Right renal pelvis (tissue), 4 donors: ENCODE measurements around the gene ZNF670. TPM values are rescaled to one million over a fixed set of nuclear protein-coding genes. Genes with fewer than 3 reads are reported as not detected.
"Not testable (repeated sequence)": the region's sequence is repeated elsewhere in the genome, so short reads cannot be mapped to it uniquely, and the experiment has no call there.

Experiments
- DNase-seq, 4 donors: peaks; one replicate each; pipeline ENCODE4 v3.0.0-alpha.2; 2013; ENCODE audit warnings: low read depth in 4 of 4, low spot score in 3 of 4, missing footprints in 1 of 4
- polyA plus RNA-seq, 4 donors: library from polyadenylated mRNA; unstranded; fragments of 120-200 nt; gene quantifications; one replicate each; pipeline ENCODE4 v1.2.1, GENCODE V29; 2013; ENCODE audit not compliant: insufficient read length in 4 of 4

Gene ZNF670
- 10 to 100 TPM in 2 of 4 donors, 1 to 10 TPM in 2; 7.7 to 10.4 (median 9.8) TPM for polyA plus RNA-seq

DNA sequence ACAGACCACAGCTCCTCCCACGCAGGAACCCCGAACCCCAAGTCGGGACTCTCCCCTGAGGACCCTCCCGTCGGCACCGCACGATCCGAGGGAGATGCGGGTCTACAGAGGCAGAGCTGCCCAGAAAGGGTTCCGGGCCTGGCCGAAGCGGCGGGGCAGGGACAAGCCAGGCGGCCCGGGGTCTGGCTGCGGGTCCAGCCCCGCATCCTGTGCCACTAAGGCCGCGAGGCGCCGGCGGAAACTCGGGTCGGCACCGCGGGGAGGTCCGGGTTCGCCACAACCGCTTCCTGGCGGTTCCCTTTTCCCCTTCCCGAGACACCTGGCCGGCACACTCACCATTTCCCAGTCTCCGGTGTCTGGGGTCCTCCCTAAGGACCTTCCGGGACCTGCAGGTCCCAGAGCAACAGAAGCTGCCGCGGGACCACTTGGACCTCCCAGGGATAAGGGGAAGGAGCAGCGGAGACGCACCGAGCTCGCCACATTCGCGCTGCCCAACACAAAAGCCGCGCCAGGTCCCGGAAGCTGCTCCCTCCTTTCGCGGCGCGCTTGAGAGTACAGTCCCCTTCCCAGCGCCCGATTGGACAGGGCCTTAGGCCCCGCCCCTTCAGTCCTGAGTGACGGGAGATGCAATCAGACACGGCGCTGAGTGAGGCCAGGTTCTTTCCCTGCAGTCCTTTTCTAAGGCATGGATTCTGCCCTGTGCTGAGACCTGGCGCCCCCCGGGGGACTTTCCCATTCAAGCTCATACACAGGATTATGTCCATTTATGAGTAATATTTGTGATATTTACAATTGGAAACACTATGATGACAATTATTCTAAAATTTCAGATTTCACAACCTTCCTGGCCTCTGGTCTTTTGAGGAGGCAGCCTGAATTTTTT is at the start of gene ZNF670:
TSS of gene ZNF670 (minus strand) at position 554 of the 883 bp plus-strand sequence. CDS start at position 339, 215 bp downstream.
- peak; percentile 83 to 94 (median 90) for DNase-seq

DNA sequence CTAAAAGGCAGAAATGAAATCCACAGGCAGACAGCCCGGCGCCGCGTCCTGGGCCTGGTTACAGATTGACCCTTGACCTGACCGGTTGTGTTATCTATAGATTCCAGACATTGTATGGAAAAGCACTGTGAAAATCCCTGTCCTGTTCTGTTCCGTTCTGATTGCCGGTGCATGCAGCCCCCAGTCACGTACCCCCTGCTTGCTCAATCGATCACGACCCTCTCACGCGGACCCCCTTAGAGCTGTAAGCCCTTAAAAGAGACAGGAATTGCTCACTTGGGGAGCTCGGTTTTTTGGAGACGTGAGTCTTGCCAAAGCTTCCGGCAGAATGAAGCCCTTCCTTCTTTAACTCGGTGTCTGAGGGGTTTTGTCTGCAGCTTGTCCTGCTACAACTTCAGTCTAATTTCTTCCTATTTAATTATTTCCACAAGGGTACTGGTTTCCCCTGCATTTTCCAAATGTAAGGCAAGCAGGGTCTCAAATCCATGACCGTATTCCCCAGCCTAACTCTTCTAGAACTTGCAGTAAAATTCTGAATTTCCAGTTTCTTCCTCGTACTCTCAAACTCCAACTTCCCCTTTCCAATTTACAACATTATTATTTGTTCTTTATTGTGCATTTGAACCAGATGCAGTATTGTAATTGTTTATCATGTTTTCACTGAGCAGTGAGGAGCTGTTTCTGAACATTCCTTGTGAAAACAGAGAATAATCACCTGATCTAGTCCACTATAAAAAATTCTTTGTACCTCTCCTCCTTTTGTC is 49.1 kb upstream of the ZNF670 start:
- not testable (repeated sequence) for DNase-seq

DNA sequence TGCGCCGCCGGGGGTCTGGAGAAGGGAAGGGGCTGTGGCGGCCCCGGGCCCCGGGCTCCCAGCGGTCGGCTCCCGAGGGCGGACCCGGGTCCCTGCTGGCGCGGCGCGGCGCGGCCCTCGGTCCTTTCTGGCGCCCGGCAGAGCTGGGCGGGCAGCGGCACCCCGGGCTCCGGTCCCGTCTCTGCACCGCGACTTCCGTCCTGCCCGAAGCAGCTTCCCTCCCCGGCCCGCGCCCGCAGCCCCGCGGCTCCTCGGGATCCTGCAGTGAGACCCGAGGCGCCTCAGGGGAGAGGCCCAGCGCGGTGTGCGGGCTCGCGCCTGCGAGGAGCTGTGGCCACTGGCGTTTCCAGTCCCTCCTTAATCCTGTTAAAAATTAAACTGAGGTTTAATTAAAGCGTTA is 48.0 kb upstream of the ZNF670 start:
- DNase-seq = not testable (repeated sequence)

DNA sequence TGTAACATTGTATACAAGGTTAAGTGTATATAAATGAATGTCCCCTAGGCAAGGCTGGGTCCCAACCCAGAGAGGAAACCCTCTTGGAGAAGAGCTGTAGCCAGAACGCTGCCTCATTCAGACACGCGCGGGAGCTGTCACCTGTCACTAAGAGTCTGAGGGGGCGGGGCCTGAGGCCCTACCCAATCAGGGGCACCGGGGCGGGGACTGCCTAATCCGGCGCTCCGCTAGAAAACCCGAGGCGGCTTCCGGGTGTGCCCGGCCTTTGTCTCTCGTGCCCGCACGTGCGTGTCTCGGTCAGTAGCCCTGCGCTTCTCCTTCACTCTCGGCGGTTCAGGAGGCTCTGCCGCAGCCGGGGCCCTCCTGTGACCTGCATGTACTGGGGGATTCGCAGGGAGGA is 47.6 kb upstream of the ZNF670 start:
- not testable (repeated sequence) for DNase-seq

DNA sequence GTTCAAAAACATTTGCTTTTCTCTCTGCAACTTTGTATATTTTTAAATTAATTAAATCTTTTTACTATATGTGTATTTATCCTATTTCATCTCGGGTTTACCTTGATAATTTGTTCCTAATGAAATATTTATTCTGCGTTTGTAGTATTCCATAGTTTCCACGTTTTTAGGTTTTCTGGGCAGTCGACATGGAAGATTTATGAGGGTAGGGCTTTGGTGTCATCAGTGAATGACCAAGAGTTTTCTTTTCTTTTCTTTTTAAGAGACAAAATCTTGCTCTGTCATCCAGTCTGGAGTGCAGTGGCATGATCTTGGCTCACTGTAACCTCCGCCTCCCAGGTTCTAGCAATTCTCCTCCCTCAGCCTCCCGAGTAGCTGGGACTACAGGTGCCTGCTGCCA is 42.8 kb upstream of the ZNF670 start:
- DNase-seq = no peak

DNA sequence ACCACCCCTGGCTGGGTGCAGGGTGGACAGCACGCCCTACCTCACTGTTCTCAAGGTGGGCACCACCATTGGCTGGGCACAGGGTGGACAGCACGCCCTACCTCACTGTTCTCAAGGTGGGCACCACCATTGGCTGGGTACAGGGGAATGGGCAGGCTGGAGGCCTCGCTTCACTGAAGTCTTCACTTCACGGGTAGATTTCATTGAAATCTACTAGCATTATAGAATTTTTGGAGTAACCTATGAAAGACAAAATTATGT is 41.7 kb upstream of the ZNF670 start:
- DNase-seq = not testable (repeated sequence)

DNA sequence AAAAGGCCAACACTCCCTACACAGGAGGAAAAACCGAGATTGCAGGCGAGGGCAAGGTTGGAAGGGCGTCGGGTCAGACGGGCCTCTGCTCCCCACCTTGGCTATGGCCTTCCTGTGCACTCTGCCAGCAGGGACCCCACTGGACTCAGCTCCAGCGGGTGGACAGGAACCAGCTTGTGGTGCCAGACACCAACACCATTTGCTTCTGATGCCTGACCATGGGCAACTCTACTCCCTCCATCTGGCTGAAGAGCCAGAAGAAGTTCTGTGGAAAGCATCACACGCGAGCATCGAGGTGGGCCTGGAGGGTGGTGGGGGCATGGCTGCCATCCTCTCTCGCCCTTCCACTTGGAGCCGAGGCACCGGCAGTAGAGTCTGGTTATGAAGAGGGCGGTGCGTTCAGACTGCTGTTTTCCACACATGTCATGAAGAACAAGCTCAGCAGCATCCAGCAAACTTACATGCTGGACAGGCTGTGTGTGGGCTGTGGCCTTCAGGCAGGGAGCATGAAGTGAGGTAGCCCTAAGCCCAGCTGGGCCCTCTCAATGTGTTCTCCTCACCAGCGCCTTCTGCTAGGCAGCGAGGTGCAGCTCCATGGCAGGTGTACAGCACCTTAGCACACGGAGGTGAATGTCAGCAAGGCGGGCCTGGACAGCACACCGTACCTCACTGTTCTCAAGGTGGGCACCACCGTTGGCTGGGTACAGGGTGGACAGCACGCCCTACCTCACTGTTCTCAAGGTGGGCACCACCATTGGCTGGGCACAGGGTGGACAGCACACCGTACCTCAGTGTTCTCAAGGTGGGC is 41.2 kb upstream of the ZNF670 start:
- DNase-seq = no peak

DNA sequence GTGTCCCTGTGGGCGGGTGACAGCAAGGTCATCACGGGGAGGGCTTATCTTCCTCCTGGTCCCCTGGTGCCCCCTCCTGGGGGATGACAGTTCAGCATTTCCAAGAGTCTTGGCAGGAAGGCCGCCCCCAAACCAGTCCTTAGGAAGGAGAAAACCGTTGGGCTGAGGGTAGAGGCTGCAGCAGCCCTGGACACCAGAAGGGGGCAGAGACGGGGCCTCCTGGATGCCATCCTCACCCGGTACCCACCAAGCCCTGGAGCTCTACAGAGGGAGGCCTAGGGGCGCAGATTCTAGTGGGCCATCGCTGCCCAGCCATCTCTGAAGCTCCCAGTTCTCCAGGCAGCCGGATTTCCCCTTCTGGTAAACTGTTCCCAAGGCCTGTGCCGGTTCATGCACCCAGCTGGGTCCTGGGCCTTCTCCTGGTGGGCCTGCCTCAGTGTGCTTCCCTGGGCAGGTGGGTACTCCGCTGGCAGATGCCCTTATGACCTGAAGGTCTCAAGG is 40.4 kb upstream of the ZNF670 start:
- DNase-seq = no peak

DNA sequence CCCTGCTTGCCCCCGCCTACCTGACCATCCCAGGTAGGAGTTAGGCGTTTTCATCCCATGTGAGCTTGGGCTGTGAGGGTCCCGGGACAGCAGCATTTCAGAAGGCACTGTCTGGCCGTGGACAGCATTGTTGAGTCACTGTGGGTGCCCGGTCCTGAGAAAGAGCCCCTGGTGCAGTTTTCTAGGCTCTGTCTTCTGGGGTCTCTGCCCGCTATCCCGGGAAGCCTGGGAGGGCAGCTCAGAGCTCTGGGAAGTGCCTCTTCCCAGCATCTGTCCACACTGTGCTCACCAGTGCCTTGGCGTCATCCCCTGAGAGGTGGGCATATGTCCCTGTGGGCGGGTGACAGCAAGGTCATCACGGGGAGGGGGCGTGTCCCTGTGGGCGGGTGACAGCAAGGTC is 36.9 kb upstream of the ZNF670 start:
- no peak for DNase-seq

DNA sequence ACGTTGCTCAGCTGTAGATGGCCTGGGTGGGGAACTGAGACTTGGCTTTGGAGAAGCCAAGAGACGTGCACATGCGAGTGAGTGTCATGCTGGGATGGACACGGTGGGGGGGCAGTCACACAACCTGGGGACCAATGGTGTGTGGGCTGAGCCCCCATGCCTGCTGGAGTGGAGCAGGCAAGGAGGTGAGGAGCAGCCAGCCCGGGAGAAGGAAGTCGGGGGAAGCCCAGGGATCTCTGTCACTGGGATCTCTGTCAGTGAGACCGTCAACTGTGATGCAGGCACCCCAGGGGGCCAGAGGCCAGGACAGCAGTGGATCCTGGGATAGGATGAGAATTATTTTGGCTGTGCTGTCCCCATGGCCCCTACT is 36.5 kb upstream of the ZNF670 start:
- DNase-seq = no peak

DNA sequence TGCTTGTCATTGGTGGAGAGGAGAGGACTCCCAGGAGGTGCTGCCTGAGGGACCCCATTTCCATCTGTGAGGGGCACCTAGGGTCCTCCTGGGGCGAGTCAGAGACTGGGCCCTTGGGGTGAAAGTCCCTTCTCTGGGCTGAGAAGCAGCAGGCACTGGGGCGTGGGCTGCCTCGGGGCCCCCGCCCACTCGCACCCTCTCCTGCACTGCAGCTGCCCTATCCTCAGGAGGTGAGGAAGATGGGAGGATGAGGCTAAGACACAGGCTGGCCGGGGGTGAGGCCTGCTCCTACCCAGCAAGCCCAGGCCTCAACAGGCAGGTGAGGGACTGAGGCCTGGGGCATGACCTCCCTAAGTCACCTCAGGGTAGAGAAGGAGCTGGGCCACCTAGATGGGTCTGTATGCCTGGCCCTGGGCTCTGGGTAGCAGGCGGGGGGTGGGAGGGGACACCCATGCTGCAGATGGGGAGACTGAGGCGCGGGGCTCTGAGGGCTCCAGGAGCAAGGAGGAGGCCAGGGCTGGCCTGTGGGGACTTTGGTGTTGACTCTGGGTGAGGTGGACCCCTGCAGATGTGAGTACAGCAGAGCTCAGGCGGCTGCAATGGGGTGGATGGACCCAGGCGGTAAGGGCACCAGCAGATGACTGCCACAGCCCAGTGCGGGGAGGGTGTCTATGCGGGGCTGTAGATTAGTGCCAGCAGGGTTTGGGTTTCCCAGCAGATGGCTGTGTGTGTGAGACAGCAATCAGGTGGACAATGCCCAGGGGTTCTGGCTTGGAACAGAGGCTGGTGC is 35.9 kb upstream of the ZNF670 start:
- DNase-seq = no peak

DNA sequence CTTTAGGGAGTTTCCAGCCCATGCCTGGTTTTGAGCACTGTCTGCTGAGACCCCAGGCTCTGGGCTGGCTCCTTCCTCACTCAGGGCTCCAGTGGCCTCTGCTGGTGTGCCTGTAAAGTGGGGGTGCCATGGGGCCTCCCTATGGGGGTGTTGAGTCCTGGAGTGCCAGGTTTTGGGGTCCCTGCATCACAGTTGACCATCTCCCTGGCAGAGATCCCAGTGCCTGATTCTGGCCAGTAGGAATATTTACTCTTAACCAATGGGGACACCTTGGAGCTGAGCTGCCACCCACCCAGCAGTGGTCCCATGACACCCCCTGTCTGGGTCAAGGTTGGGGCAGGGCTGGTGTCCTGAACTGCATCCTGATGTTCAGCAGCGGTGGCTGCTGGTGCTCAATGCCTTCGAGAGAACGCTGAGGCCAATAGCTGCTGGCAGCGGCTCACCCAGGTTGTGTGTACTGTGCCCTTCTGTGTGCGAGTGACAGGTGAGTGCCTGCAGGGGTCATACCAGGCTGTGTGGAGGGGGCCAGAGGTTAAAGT is 35.2 kb upstream of the ZNF670 start:
- DNase-seq = no peak

DNA sequence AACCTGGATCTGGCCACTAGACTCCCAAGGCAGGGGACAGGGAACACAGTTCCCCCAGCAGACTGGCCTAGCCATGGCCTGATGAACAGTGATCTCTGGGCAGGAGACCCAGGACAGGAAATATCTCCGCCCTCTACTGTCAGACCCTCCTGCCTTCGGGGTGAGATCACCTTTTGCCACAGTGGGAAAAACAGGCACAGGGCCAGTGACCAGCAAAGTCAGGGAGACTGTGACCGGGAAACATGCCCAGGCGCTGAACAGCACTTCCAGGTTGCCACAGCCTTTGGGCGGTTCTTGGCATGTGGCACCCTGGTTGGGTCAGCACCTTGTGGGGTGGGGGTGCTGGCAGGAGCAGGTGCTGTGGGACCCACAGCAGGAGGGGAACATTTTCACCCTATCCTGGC is 34.5 kb upstream of the ZNF670 start:
- no peak for DNase-seq

DNA sequence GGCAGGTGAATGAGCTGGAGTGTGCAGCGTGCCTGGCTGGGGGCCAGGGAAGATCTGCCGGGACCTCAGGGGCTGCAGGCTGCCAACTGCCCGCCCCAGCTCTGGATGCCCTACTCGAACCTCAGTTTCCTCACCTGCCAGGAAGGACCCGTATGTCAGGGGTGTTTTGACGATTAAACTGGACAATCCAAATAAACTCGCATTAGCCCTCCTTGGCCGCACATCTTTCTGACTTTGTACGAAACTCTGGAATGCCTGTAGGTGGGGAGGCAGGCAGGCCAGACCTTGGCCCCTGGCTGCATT is 33.8 kb upstream of the ZNF670 start:
- DNase-seq = no peak

DNA sequence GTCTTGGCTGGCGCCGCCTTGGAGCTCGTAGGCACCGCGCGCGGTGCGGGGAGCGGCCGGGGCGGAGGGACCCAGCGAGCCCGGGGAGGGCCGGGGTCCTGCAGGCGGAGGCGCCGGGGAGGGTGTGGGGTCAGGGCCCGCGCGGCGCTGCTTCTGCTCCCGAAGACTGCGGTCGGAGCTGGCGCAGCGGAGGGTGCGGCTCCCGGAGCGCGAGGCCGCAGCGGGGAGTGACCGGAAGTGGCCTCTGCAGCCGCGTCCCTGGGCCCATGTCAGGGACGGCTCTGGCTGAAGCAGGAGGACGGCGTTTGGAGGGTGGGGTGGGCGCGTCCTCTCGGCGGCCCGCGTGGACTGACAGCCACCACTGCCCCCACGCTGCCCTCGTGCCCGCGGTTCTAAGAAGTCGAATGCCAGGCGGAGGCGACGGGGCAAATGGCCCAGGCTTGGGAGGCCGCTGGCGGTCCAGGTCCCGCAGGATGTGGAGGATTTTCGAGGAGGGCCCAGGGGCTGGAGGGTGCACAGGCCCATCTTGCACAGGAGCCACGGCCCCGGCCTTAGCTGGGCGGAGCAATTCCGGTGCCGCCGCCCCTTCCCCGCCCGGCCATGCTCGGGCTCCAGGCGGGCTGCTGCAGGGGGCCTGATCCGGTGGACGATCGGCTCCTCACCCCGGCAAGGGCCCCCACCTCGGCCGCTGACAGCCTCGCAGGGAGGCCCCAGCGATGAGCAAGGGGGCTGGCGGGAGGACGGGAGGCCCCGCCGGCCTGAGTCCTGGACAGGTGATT is 33.3 kb upstream of the ZNF670 start:
- peak in 2 of 4 donors; percentile 15 to 51 for DNase-seq

DNA sequence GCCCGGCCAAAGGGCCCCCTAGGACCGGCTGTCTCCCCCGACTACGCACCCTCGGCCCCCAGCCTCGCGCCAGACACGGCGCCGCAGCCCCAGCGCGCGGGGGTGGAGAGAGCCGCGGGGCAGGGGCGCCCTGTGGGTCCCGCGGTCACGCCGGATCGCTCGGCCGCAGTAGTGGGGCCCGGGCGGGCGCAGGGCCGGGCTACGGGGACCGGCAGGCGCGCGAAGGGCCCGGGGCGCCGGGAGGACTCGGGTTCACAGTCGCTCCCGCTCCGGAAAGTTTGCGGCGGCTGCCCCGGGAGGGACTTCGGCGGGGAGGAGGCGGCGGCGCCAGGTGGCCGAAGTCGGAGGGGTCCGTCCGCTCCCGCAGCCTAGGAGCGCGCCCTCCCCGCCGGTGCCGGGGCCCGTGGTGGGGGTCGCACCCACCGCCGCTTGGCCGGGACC is 32.7 kb upstream of the ZNF670 start:
- peak in 2 of 4 donors; percentile 10 to 20 for DNase-seq

DNA sequence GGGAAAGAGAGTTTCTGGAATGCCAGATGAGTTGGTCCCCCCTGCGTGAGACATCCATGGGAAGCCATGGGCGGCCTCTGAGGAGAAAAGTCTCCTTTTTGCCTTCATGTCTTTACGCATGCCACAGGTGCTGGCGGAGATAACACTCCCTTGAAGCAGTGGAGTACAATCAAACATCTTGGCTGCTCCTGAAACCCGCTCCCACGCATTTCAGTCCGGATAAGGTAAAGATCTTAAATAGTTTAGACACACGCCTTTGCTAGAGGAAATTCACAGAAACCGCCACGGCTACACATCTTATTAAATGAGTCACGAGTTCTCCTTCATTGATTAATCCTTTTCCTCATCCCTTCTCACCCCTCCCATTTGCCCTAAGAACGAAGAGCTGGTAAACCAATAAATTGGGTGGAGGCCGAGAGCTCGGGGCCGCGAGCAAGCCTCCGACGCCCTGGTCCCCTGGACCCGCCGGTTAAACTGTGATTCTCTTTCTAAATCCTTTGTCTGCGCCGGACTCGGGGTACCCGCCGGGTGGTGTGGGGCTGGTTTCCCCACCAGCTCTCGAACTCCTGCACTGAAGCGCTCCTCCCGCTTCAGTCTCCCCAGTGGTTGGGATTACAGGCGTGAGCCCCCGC is 32.1 kb upstream of the ZNF670 start:
- DNase-seq = peak in 2 of 4 donors; percentile 20 to 30

DNA sequence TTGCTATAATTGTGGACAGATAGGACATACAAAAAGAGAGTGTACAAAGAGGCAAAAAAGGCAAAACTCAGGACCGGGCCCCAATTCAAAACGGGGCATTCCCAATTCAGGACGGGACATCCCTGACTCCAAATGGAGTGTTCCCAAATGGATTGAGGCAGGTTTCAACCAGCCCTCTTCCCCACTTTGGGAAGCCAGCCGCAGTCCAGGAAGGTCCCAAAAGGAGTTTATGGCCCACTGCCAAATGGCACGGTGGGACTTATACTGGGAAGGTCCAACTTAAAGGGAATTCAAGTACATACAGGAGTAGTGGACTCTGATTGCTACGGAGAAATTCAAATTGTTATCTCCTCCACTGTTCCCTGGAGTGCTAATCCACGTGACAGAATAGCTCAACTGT is 29.1 kb upstream of the ZNF670 start:
- no peak for DNase-seq

DNA sequence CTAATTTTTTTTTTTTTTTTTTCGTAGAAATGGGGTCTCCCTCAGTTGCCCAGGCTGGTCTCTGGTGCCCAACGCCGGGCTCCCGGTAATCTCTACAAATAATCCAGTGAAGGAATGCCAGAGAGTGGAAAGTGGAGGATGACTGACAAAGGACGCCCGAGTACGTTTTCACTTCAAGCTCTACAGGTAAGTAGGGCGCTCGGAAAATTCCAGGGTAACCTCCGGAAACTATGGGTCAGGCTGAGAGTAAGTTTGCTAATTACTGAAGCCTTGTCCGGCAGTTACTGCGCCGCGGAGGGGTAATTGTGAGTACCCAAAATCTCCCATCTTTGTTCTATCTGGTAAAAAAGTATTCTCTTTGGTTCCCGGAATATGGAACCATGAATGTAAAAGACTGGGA is 27.4 kb upstream of the ZNF670 start:
- DNase-seq = no peak
